ENCODE results near the gene PPP1R1A.

PPP1R1A gene

DNA sequence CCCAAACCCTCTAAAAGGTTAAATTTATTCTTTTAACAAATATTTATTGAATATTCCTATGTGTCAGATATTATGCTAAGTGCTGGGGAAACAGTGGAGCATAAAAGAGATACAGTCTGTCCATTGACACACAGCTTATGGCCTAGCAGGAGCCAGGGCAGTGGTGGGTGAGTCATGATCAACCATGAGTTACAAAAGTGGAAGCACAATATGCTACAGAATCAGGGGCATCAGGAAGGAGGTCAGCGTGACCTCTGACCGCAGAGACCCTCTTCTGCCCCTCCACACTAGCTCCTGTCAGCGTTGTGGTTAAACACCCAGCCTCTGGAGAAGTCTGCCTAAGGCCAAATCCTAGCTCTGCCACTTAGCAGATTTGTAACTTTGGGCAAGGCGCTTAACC is 4.7 kb upstream of the PPP1R1A start:
- TF ChIP-seq, protein P1, sequence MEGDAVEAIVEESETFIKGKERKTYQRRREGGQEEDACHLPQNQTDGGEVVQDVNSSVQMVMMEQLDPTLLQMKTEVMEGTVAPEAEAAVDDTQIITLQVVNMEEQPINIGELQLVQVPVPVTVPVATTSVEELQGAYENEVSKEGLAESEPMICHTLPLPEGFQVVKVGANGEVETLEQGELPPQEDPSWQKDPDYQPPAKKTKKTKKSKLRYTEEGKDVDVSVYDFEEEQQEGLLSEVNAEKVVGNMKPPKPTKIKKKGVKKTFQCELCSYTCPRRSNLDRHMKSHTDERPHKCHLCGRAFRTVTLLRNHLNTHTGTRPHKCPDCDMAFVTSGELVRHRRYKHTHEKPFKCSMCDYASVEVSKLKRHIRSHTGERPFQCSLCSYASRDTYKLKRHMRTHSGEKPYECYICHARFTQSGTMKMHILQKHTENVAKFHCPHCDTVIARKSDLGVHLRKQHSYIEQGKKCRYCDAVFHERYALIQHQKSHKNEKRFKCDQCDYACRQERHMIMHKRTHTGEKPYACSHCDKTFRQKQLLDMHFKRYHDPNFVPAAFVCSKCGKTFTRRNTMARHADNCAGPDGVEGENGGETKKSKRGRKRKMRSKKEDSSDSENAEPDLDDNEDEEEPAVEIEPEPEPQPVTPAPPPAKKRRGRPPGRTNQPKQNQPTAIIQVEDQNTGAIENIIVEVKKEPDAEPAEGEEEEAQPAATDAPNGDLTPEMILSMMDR (IDR thresholded peaks at IDR 0.05; ENCODE audit: low read depth, low read length) = no peak
- H3K4me3 ChIP-seq (ENCODE audit: low read depth, low read length) = no peak overlapping the region

GRCh38 chr12:54592316-54592715 is 3.9 kb upstream of the PPP1R1A start:
- TF ChIP-seq, protein P1 (IDR thresholded peaks at IDR 0.05; ENCODE audit: low read depth, low read length) = no peak
- no peak overlapping the region for H3K4me3 ChIP-seq (ENCODE audit: low read depth, low read length)

- TF ChIP-seq, protein P1 (IDR thresholded peaks at IDR 0.05; ENCODE audit: low read depth, low read length) = no peak
- H3K4me3 ChIP-seq (ENCODE audit: low read depth, low read length) = no peak overlapping the region
Observed at GRCh38 chr12:54590978-54591591, 2.6 kb upstream of the PPP1R1A start.

DNA sequence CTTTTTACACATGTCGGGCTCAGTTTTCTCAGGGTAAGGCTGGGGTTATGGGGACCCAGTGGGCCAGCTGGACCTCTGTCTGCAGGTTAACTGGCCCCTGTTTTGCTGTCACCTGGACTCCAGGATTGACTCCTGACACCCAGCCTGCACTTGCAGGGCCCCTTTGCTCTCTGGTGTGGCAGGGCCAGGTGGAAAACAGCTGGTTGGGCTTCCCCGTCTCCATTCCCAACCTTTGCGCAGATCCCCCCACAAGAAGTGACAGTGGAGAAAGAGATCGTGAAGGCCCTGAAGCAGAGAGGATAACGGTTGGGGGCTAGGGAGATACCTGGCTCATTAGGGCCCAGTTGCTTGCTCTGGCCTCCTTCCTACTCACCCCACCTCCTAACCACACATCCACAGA is 1.5 kb upstream of the PPP1R1A start:
- TF ChIP-seq, protein P1 (IDR thresholded peaks at IDR 0.05; ENCODE audit: low read depth, low read length) = no peak
- no peak overlapping the region for H3K4me3 ChIP-seq (ENCODE audit: low read depth, low read length)

DNA sequence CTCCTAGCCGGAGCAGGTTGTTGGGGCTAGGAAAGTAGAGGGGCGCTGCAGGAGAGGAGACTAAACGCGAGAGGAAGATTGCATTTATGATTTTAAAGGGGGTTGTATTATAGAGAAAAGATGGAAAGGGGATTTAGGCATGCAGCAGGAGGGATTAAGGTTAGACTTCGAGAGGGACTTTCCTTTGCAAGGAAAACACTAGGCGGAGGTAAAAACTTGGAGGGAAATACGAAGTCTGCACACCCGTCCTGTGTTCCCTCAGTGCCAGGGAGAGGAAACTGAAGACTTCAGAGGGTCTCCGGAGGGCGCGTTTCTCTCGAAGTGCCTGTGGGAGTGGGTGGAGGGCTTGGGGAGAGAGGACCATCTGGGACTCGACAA is 420 bp upstream of the PPP1R1A start:
- H3K4me3 ChIP-seq (ENCODE audit: low read depth, low read length) = no peak overlapping the region
- TF ChIP-seq, protein P1 (IDR thresholded peaks at IDR 0.05; ENCODE audit: low read depth, low read length) = no peak

- TF ChIP-seq, protein P1 (IDR thresholded peaks at IDR 0.05; ENCODE audit: low read depth, low read length) = no peak
- no peak overlapping the region for H3K4me3 ChIP-seq (ENCODE audit: low read depth, low read length)
Observed at GRCh38 chr12:54587315-54587873, 1.1 kb downstream of the PPP1R1A start.

DNA sequence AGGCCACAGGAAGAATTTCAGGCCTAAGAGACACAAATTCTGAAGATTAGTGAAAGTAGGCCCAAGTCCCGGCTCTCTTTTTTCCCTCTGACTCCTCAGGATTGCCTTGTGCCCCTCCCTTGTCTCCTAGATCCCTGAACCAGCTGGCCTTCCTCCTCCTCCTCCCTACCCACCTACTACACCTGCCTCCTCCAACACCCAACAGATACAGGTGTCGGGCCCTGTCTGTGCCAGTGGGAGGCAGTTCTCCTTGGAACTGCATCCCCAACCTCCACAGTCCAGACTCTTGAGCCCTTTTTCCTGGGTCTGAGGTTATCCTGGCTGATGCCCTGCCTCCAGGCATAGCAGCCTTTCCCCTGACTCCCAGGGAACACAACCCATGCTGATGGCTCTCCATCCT is 1.8 kb downstream of the PPP1R1A start:
- TF ChIP-seq, protein P1 (IDR thresholded peaks at IDR 0.05; ENCODE audit: low read depth, low read length) = no peak

More for the DNA sequence above, 1.8 kb downstream of the PPP1R1A start:
- no peak overlapping the region for H3K4me3 ChIP-seq (ENCODE audit: low read depth, low read length)

All from WI38 (cell line).